ENCODE data around the gene CRK. TPM values are rescaled to one million over a fixed set of nuclear protein-coding genes. Genes with fewer than 3 reads are reported as not detected.
A peak's percentile ranks its signal among the peaks of the same experiment; 100 is the strongest.

The CRK gene
- total RNA-seq, 1 donor, result 109 TPM

- TF ChIP-seq CTCF (IDR thresholded peaks at IDR 0.05; ENCODE audit: extremely low read depth, low read depth, low read length), result no peak
- no peaks in the 10 kb centered on the region for H3K27me3 ChIP-seq (ENCODE audit: insufficient read depth, low read length)
- H3K4me2 ChIP-seq (ENCODE audit: insufficient read depth, low read length), result no peak overlapping the region
- DNase-seq (ENCODE audit: insufficient read length, low spot score, missing footprints), result peak; percentile 51
- H3K27ac ChIP-seq (ENCODE audit: low read depth, low read length), result no peak overlapping the region
- H3K36me3 ChIP-seq (ENCODE audit: insufficient read depth, low read length), result peaks cover 78% of the 10 kb centered on the region
- peaks cover 7% of the 10 kb centered on the region for H3K79me2 ChIP-seq (ENCODE audit: insufficient read depth, low read length)
- H3K4me1 ChIP-seq (ENCODE audit: insufficient read depth, low read length), result no peaks in the 10 kb centered on the region
- no peak overlapping the region for H3K4me3 ChIP-seq (ENCODE audit: insufficient read depth, low read length)
- H4K20me1 ChIP-seq (ENCODE audit: insufficient read depth, low read length), result peaks cover 24% of the 10 kb centered on the region
- no peak overlapping the region for H2AFZ ChIP-seq (ENCODE audit: low read length)
- no peaks in the 10 kb centered on the region for H3K9me3 ChIP-seq (ENCODE audit: low read depth, low read length)
Measured at GRCh38 chr17:1470755-1471462, 14.9 kb upstream of the CRK start.

DNA sequence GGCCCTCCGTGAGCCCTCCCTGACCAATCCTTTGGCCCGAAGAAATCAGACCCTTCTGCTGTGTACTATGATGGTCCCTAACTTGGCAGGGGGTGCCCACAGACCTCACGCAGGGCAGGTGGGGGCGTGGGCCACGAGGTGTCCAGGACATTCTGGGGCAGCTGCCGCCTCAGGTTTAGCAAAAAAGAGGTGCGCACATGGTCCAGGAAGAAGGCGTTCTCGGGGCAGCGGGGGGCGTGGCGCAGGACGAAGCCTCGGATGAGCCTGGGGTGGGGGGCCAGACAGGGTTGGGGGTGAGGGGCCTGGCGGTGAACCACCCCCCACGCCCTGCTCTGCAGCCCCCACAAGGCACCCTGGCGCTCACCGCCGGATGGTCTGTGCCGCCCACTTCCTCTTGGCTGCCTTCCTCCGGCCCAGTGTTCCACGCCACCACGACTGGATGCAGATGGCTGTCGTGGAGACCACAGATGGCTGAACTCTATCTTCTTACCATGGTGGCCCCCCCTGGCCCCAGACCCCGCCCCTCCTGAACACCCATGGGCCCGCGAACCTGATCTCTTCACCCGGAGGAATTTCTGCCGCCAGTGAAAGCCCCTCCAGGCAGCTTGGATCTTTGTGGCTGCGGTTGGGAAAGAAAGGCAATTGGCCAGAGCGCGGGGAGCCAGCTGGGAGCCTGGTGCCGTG, 14.2 kb upstream of the CRK start:
- Histone ChIP-seq H3K27me3 (ENCODE audit: insufficient read depth, low read length) (no peaks in the 10 kb centered on the region), H2AFZ (ENCODE audit: low read length) (no peak overlapping the region), H3K4me2 (ENCODE audit: insufficient read depth, low read length) (no peak overlapping the region), H3K4me3 (ENCODE audit: insufficient read depth, low read length) (no peak overlapping the region), H4K20me1 (ENCODE audit: insufficient read depth, low read length) (peaks cover 24% of the 10 kb centered on the region), H3K79me2 (ENCODE audit: insufficient read depth, low read length) (peaks cover 7% of the 10 kb centered on the region), H3K4me1 (ENCODE audit: insufficient read depth, low read length) (no peaks in the 10 kb centered on the region), H3K36me3 (ENCODE audit: insufficient read depth, low read length) (peaks cover 76% of the 10 kb centered on the region), H3K27ac (ENCODE audit: low read depth, low read length) (no peak overlapping the region), H3K9me3 (ENCODE audit: low read depth, low read length) (no peaks in the 10 kb centered on the region)
- DNase-seq (ENCODE audit: insufficient read length, low spot score, missing footprints), result peak; percentile 87
- no peak for TF ChIP-seq CTCF (IDR thresholded peaks at IDR 0.05; ENCODE audit: extremely low read depth, low read depth, low read length)

DNA sequence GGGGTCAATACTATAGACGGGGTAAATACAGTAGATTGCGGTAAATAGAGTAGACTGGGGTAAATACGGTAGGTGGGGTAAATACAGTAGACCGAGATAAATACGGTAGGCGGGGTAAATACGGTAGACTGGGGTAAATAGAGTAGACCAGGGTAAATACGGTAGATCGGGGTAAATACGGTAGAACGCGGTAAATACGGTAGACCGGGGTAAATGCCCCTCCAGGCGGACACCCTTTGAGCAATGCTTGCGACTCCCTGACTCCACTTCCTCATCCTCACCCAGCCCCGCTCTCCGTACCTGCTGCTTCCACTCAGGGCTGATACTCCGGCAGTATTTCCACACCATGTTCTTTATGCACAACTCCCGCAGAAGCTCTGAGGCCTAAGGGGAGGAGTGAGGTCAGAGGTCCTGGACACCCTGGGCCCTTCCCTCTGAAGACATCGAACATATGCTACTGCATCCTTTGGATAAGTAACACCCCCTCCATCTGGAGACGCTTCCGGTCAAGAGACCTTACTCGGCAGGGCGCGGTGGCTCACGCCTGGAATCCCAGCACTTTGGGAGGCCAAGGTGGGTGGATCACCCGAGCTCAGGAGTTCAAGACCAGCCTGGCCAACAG, 13.3 kb upstream of the CRK start:
- H3K36me3 ChIP-seq (ENCODE audit: insufficient read depth, low read length), result peaks cover 76% of the 10 kb centered on the region
- peak; percentile 83 for DNase-seq (ENCODE audit: insufficient read length, low spot score, missing footprints)
- H3K4me2 ChIP-seq (ENCODE audit: insufficient read depth, low read length), result no peak overlapping the region
- H4K20me1 ChIP-seq (ENCODE audit: insufficient read depth, low read length), result peaks cover 23% of the 10 kb centered on the region
- no peaks in the 10 kb centered on the region for H3K9me3 ChIP-seq (ENCODE audit: low read depth, low read length)
- no peak overlapping the region for H3K27ac ChIP-seq (ENCODE audit: low read depth, low read length)
- peaks cover 3% of the 10 kb centered on the region for H3K79me2 ChIP-seq (ENCODE audit: insufficient read depth, low read length)
- TF ChIP-seq CTCF (IDR thresholded peaks at IDR 0.05; ENCODE audit: extremely low read depth, low read depth, low read length), result no peak
- H3K4me1 ChIP-seq (ENCODE audit: insufficient read depth, low read length), result no peaks in the 10 kb centered on the region
- no peak overlapping the region for H3K4me3 ChIP-seq (ENCODE audit: insufficient read depth, low read length)
- H2AFZ ChIP-seq (ENCODE audit: low read length), result no peak overlapping the region
- H3K27me3 ChIP-seq (ENCODE audit: insufficient read depth, low read length), result no peaks in the 10 kb centered on the region

Data from osteoblast (primary cell).